GM12891 (cell line): ENCODE results near the gene SORCS2.

ENCODE experiments used
- DNase-seq: peaks from one replicate; pipeline ENCODE4 v3.0.0; 2011; ENCODE audit warnings: low spot score; ENCODE audit not compliant: insufficient read length
- FAIRE-seq: peaks from 2 replicates; lab custom pipeline; 2011; peaks lifted over from hg19 to GRCh38; lab: Jason Lieb, UNC
- PAX5 ChIP-seq: IDR thresholded peaks from 2 replicates; pipeline ENCODE4 v1.6.1; 2011; ENCODE audit warnings: low read length, moderate library complexity, mild to moderate bottlenecking; ENCODE audit not compliant: insufficient read depth, severe bottlenecking
- POLR2A ChIP-seq: IDR thresholded peaks from 2 replicates; pipeline ENCODE4 v1.6.1; 2011; ENCODE audit warnings: low read depth, low read length, control low read depth
- POLR2AphosphoS5 ChIP-seq: IDR thresholded peaks from 2 replicates; pipeline ENCODE4 v1.6.1; 2011; ENCODE audit warnings: low read depth, low read length, control low read depth
- POU2F2 ChIP-seq: IDR thresholded peaks from 2 replicates; pipeline ENCODE4 v1.6.1; 2011; ENCODE audit warnings: low read depth, mild to moderate bottlenecking, control low read depth, low read length, moderate library complexity
- SPI1 ChIP-seq: IDR thresholded peaks from 2 replicates; pipeline ENCODE4 v1.6.1; 2011; ENCODE audit warnings: low read depth, low read length, control low read depth
- TAF1 ChIP-seq: IDR thresholded peaks from 2 replicates; pipeline ENCODE4 v1.6.1; 2011; ENCODE audit warnings: low read depth, low read length, control low read depth

SORCS2 gene

DNA sequence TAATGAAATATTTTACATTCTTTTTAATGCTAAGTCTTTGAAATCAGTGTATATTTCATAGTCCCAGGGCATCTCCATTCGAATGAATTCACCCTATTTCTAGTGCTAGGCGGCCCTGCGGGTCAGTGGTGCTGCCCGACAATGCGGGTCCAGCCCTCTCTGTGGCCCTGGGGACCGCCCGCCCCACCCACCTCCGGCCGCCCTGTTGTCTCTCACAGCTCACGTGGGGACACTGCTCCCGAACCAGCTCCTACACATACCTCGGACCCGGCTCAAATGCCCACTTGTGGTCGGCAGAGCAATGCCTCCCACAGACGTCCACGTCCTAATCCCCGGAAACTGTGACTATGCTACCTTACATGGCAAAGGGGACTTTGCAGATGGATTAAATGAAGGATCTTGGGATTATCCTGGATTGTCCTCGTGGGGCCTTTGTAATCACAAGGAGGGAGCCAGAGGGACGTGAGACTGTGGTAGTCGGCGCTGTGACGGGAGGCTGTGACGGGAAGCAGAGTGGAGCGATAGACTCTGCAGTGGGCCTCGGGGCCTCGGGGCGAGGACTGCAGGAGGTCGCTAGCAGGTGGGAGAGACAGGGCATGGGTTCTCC, 334.7 kb downstream of the SORCS2 start:
- DNase-seq (no peak), FAIRE-seq (no peak)
- TF ChIP-seq PAX5 (no peak), POLR2AphosphoS5 (no peak), POU2F2 (no peak), SPI1 (no peak), POLR2A (no peak), TAF1 (no peak)

- DNase-seq = no peak
- no peak for TF ChIP-seq POLR2AphosphoS5
- no peak for TF ChIP-seq POLR2A
- no peak for TF ChIP-seq POU2F2
- no peak for TF ChIP-seq PAX5
- no peak for TF ChIP-seq SPI1
- no peak for TF ChIP-seq TAF1
- no peak for FAIRE-seq
Observed at GRCh38 chr4:7529368-7530080, 337.2 kb downstream of the SORCS2 start.

DNA sequence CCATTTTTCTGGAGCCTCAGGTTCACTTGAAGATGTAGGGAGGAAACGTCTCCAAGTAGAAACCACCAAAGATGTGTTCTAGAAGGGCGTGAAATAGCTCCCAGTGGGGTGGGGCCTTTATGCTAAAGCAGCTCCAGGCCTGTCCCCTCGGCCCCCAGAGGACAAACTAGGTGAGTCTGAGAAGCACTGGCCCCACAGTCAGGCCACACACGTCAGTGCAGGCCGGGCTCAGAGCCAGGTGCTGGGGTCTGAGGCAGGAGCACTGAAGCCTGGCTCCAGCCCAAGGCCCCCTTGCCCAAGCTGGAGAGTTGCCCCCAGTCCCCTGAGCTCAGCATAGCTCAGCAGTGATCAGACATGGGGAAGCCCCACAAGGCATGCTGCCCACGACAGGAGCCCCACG, 337.7 kb downstream of the SORCS2 start:
- DNase-seq (no peak), FAIRE-seq (no peak)
- no peak for TF ChIP-seq TAF1

DNA sequence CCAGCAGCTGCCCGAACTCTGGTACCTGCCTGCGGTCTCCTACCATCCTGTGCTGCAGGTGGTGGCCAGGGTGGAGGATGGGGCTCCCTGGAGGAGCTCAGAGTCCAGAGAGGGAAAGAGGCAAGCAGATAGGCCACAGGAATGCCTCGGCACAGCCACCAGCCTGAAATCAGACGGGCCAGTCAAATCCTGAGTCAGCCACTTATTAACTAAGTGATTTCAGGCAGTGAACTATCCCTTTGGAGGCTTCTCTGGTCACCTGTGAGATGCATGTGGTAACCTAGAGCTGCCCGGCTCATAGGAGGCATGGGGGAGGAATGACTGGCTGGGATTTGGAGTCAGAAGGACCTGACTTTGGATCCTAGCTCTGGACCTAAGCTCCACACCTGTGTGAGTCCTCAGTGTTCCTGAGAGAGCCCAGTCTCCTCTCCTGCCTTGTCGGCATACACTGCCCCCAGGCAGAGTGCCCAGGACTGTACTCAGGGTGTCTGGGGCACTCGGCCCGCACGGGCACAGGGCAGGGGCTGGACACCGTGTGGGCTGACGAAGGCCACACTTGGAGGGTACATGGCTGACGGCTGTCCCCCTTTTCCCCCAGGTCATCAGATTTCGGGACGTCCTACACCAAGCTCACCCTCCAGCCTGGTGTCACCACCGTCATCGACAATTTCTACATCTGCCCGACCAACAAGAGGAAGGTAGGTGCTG, 338.7 kb downstream of the SORCS2 start:
- TF ChIP-seq POLR2A (no peak), POLR2AphosphoS5 (no peak), TAF1 (no peak), POU2F2 (no peak), SPI1 (no peak), PAX5 (no peak)
- DNase-seq (no peak), FAIRE-seq (no peak)

- DNase-seq = no peak
- no peak for FAIRE-seq
- TF ChIP-seq PAX5 (no peak), TAF1 (no peak), POLR2A (no peak), POLR2AphosphoS5 (no peak), SPI1 (no peak), POU2F2 (no peak)
Observed at GRCh38 chr4:7531640-7531994, 339.3 kb downstream of the SORCS2 start.

DNA sequence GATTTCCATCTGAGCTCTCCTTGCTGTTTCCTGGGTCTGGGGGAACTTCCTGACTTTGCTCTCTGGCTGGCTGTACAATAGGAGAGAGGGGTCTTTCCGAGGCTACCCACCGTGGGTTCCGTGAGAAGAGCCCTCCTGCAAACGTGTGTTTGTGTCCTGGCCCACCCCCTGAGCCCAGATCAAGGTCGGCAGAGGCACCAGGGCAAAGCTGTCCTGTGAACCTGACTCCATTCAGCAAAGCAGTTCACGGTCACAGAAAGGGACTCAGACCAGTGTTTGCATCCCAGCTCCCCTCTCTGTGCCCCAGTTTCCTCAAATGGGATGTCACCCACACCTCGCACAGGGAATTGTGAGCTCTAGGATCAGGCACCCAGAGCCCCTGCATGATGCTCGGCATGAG, 339.7 kb downstream of the SORCS2 start:
- FAIRE-seq = no peak
- no peak for TF ChIP-seq POU2F2
- no peak for TF ChIP-seq PAX5
- TF ChIP-seq POLR2A = no peak
- TF ChIP-seq TAF1 = no peak
- no peak for TF ChIP-seq POLR2AphosphoS5
- no peak for TF ChIP-seq SPI1
- no peak for DNase-seq

- no peak for FAIRE-seq
- TF ChIP-seq TAF1 (no peak), POU2F2 (no peak), POLR2A (no peak), SPI1 (no peak), PAX5 (no peak), POLR2AphosphoS5 (no peak)
Observed at GRCh38 chr4:7533267-7533666, 340.9 kb downstream of the SORCS2 start.

GRCh38 chr4:7535094-7535493, 342.8 kb downstream of the SORCS2 start:
- FAIRE-seq (no peak), DNase-seq (no peak)
- TF ChIP-seq TAF1 = no peak

More at GRCh38 chr4:7533267-7533666, 340.9 kb downstream of the SORCS2 start:
- no peak for DNase-seq

DNA sequence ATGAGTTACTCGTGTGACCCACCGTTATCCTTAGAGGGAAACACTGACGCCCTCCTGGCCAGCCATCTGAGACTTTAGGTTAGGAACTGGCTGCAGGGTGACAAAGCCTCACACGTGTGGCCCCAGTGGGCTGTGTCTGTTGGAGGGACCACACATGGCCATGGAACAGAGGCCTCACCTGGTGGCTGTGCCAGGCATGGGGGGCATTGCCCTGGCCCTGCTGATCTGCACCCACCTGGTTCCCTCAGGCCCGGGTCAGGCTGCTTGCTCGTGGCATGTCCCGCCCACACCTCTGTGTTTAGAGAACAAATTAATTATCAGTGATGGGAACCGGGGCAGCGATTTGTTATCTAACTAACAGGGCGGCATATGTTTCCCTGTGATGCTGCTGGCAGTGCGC, 343.3 kb downstream of the SORCS2 start:
- no peak for DNase-seq
- FAIRE-seq = no peak
- no peak for TF ChIP-seq POLR2AphosphoS5
- no peak for TF ChIP-seq SPI1

DNA sequence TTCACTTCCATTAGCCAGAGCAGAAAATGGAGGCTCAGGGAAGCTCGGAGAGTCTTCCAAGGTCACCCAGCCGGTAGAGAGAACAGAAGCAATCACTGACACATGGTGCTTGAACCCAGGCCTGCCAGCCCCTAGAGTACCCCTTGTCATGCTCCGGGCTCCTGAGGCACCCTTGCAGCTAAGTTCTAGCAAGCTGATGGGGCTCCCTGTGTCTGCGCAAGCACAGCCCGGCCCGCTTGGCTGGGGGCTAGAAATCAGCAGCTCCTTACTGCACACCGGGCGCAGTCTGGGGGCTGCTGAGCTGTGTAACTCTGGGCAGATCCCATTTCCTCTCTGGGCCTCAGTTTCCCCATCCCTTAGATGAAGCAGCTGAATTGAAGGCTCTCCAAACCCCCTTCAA, 344.5 kb downstream of the SORCS2 start:
- FAIRE-seq (no peak), DNase-seq (no peak)
- TF ChIP-seq POU2F2 (no peak), TAF1 (no peak), POLR2AphosphoS5 (no peak), PAX5 (no peak), SPI1 (no peak), POLR2A (no peak)
